Nephron (organoid): ENCODE results near the gene SMIM24.
"Not testable (repeated sequence)": the region's sequence is repeated elsewhere in the genome, so short reads cannot be mapped to it uniquely, and the experiment has no call there.

Experiments used
- H3K27ac Mint-ChIP-seq, 3 experiments: 2 replicates each; pipeline ENCODE4 v1.8.0; 2020; ENCODE audit warnings: mixed read lengths in 3 of 3, mild to moderate bottlenecking in 2 of 3, moderate library complexity in 1 of 3
- H3K27me3 Mint-ChIP-seq: 2 replicates; pipeline ENCODE4 v1.8.0; 2021; ENCODE audit warnings: low read depth, mild to moderate bottlenecking, moderate library complexity, mixed read lengths
- H3K36me3 Mint-ChIP-seq: 2 replicates; pipeline ENCODE4 v1.8.0; 2020; ENCODE audit warnings: low read depth, mixed read lengths
- H3K4me1 Mint-ChIP-seq: 2 replicates; pipeline ENCODE4 v1.8.0; 2020; ENCODE audit warnings: mixed read lengths
- H3K4me3 Mint-ChIP-seq, 3 experiments: 2 replicates each; pipeline ENCODE4 v1.8.0; 2020; ENCODE audit warnings: mild to moderate bottlenecking in 3 of 3, mixed read lengths in 3 of 3, moderate library complexity in 2 of 3
- H3K9me3 Mint-ChIP-seq: 2 replicates; pipeline ENCODE4 v1.8.0; 2020; ENCODE audit warnings: mixed read lengths
- CTCF ChIP-seq, 3 experiments: fragments of 200-600 bp; sonication (generic); IDR thresholded peaks; one replicate each; pipeline ENCODE4 v1.5.0; 2021; ENCODE audit warnings: antibody characterized with exemption in 3 of 3; ENCODE audit not compliant: unreplicated experiment in 3 of 3

SMIM24 gene

GRCh38 chr19:3452171-3452941, 28.0 kb downstream of the SMIM24 start:
- Mint-ChIP-seq H3K4me3 (no peak overlapping the region), H3K9me3 (no peaks in the 10 kb centered on the region), H3K36me3 (peaks cover 20% of the 10 kb centered on the region), H3K27me3 (no peaks in the 10 kb centered on the region), H3K27ac (no peak overlapping the region), H3K4me1 (peaks cover 17% of the 10 kb centered on the region)
- no peak for TF ChIP-seq CTCF (IDR thresholded peaks at IDR 0.05; ENCODE audit: unreplicated experiment in 3 of 3)

GRCh38 chr19:3451451-3451866, 28.9 kb downstream of the SMIM24 start:
- Mint-ChIP-seq H3K4me3 (no peak overlapping the region), H3K27me3 (no peaks in the 10 kb centered on the region), H3K27ac (peak overlapping the region; percentile 92 to 96 (median 93)), H3K36me3 (peaks cover 20% of the 10 kb centered on the region), H3K9me3 (no peaks in the 10 kb centered on the region), H3K4me1 (peaks cover 12% of the 10 kb centered on the region)
- no peak for TF ChIP-seq CTCF (IDR thresholded peaks at IDR 0.05; ENCODE audit: unreplicated experiment in 3 of 3)

- Mint-ChIP-seq H3K36me3 (peaks cover 19% of the 10 kb centered on the region), H3K27ac (peak overlapping the region; percentile 92 to 96 (median 93)), H3K4me1 (peaks cover 10% of the 10 kb centered on the region), H3K9me3 (no peaks in the 10 kb centered on the region), H3K27me3 (peaks cover 4% of the 10 kb centered on the region), H3K4me3 (no peak overlapping the region)
- TF ChIP-seq CTCF (IDR thresholded peaks at IDR 0.05; ENCODE audit: unreplicated experiment in 3 of 3), result no peak
Measured at GRCh38 chr19:3450796-3451411, 29.4 kb downstream of the SMIM24 start.

GRCh38 chr19:3448616-3449334, 31.6 kb downstream of the SMIM24 start:
- no peak overlapping the region for H3K27ac Mint-ChIP-seq
- H3K36me3 Mint-ChIP-seq, result peaks cover 17% of the 10 kb centered on the region
- H3K27me3 Mint-ChIP-seq, result peaks cover 4% of the 10 kb centered on the region
- no peaks in the 10 kb centered on the region for H3K9me3 Mint-ChIP-seq
- no peak for TF ChIP-seq CTCF (IDR thresholded peaks at IDR 0.05; ENCODE audit: unreplicated experiment in 3 of 3)
- no peak overlapping the region for H3K4me3 Mint-ChIP-seq
- H3K4me1 Mint-ChIP-seq, result peaks cover 17% of the 10 kb centered on the region

- peaks cover 22% of the 10 kb centered on the region for H3K4me1 Mint-ChIP-seq
- H3K9me3 Mint-ChIP-seq, H3K4me3 Mint-ChIP-seq, H3K36me3 Mint-ChIP-seq, H3K27me3 Mint-ChIP-seq, H3K27ac Mint-ChIP-seq: not testable (repeated sequence)
Measured at GRCh38 chr19:3446657-3447056, 33.7 kb downstream of the SMIM24 start.

- Mint-ChIP-seq H3K4me1 (peaks cover 16% of the 10 kb centered on the region), H3K9me3 (no peaks in the 10 kb centered on the region), H3K27me3 (peaks cover 4% of the 10 kb centered on the region), H3K27ac (peak overlapping the region; percentile 61 to 87 (median 67)), H3K36me3 (no peaks in the 10 kb centered on the region), H3K4me3 (peak overlapping the region in 1 of 3 experiments; percentile 19)
- no peak for TF ChIP-seq CTCF (IDR thresholded peaks at IDR 0.05; ENCODE audit: unreplicated experiment in 3 of 3)
Measured at GRCh38 chr19:3444695-3445234, 35.6 kb downstream of the SMIM24 start.
